NCI-H526 (cell line): Measurements from ENCODE around the gene LNX2.

Experiments used
- DNase-seq, 2 experiments: peaks; one replicate each; lab custom pipeline; 2025; lab: John Stamatoyannopoulos, UW

LNX2 gene

GRCh38 chr13:27605610-27606200 is 14.6 kb downstream of the LNX2 start:
- DNase-seq, result no peak

- no peak for DNase-seq
Measured at GRCh38 chr13:27605099-27605498, 15.2 kb downstream of the LNX2 start.

- no peak for DNase-seq
Measured at GRCh38 chr13:27601803-27602202, 18.5 kb downstream of the LNX2 start.

- no peak for DNase-seq
Measured at GRCh38 chr13:27601208-27601607, 19.1 kb downstream of the LNX2 start.

- DNase-seq, result no peak
Measured at GRCh38 chr13:27600711-27601110, 19.6 kb downstream of the LNX2 start.

GRCh38 chr13:27599845-27600553 is 20.3 kb downstream of the LNX2 start:
- no peak for DNase-seq

- no peak for DNase-seq
Measured at GRCh38 chr13:27599096-27599495, 21.2 kb downstream of the LNX2 start.

- DNase-seq, result no peak
Measured at GRCh38 chr13:27595055-27595811, 25.1 kb downstream of the LNX2 start.

- no peak for DNase-seq
Measured at GRCh38 chr13:27593267-27593666, 27.1 kb downstream of the LNX2 start.

- no peak for DNase-seq
Measured at GRCh38 chr13:27592865-27593264, 27.5 kb downstream of the LNX2 start.

GRCh38 chr13:27588405-27588804 is 31.9 kb downstream of the LNX2 start:
- no peak for DNase-seq

GRCh38 chr13:27587095-27587746 is 33.1 kb downstream of the LNX2 start:
- DNase-seq, result no peak

- DNase-seq, result no peak
Measured at GRCh38 chr13:27583645-27584044, 36.7 kb downstream of the LNX2 start.

GRCh38 chr13:27578121-27579030 is 42.0 kb downstream of the LNX2 start:
- no peak for DNase-seq

GRCh38 chr13:27574661-27575060 is 45.7 kb downstream of the LNX2 start:
- no peak for DNase-seq

- DNase-seq, result no peak
Measured at GRCh38 chr13:27573265-27573664, 47.1 kb downstream of the LNX2 start.

GRCh38 chr13:27572234-27572901 is 48.0 kb downstream of the LNX2 start:
- no peak for DNase-seq

- DNase-seq, result no peak
Measured at GRCh38 chr13:27570906-27571305, 49.4 kb downstream of the LNX2 start.

- DNase-seq, result no peak
Measured at GRCh38 chr13:27569405-27569804, 50.9 kb downstream of the LNX2 start.

GRCh38 chr13:27565818-27566217 is 54.5 kb downstream of the LNX2 start:
- no peak for DNase-seq

GRCh38 chr13:27562457-27562856 is 57.9 kb downstream of the LNX2 start:
- DNase-seq, result no peak
